Femur (tissue), 1 donor: ENCODE data around the gene RASAL2.
A peak's percentile ranks its signal among the peaks of the same experiment; 100 is the strongest.
"Not testable (repeated sequence)": the region's sequence is repeated elsewhere in the genome, so short reads cannot be mapped to it uniquely, and the experiment has no call there.

Source experiments
- DNase-seq: peaks from one replicate; pipeline ENCODE4 v3.0.0-alpha.2; 2017

The RASAL2 gene

GRCh38 chr1:178072326-178072725 is 21.6 kb upstream of the RASAL2 start:
- DNase-seq, result no peak

GRCh38 chr1:178075333-178075732 is 18.6 kb upstream of the RASAL2 start:
- DNase-seq, result no peak

- DNase-seq, result no peak
Measured at GRCh38 chr1:178076607-178077006, 17.3 kb upstream of the RASAL2 start.

GRCh38 chr1:178077917-178078316 is 16.0 kb upstream of the RASAL2 start:
- no peak for DNase-seq

GRCh38 chr1:178086294-178086693 is 7.6 kb upstream of the RASAL2 start:
- DNase-seq, result no peak

- DNase-seq, result no peak
Measured at GRCh38 chr1:178086766-178087165, 7.1 kb upstream of the RASAL2 start.

GRCh38 chr1:178088651-178089050 is 5.3 kb upstream of the RASAL2 start:
- no peak for DNase-seq

- not testable (repeated sequence) for DNase-seq
Measured at GRCh38 chr1:178091454-178091853, 2.5 kb upstream of the RASAL2 start.

GRCh38 chr1:178091986-178092745 is 1.7 kb upstream of the RASAL2 start:
- DNase-seq, result no peak

GRCh38 chr1:178092878-178093493 is 918 bp upstream of the RASAL2 start:
- DNase-seq, result peak; percentile 51

- peak; percentile 96 for DNase-seq
Measured at GRCh38 chr1:178093494-178093950, 382 bp upstream of the RASAL2 start.

GRCh38 chr1:178094739-178095645 is 1.1 kb downstream of the RASAL2 start:
- no peak for DNase-seq

GRCh38 chr1:178096421-178096820 is 2.5 kb downstream of the RASAL2 start:
- DNase-seq, result no peak

- DNase-seq, result no peak
Measured at GRCh38 chr1:178098262-178098661, 4.4 kb downstream of the RASAL2 start.

GRCh38 chr1:178101266-178101630 is 7.3 kb downstream of the RASAL2 start:
- no peak for DNase-seq

GRCh38 chr1:178101654-178102053 is 7.8 kb downstream of the RASAL2 start:
- DNase-seq, result no peak

GRCh38 chr1:178102218-178102617 is 8.3 kb downstream of the RASAL2 start:
- no peak for DNase-seq

- DNase-seq, result no peak
Measured at GRCh38 chr1:178107823-178108222, 13.9 kb downstream of the RASAL2 start.

- no peak for DNase-seq
Measured at GRCh38 chr1:178109348-178110143, 15.6 kb downstream of the RASAL2 start.

- DNase-seq, result no peak
Measured at GRCh38 chr1:178115260-178115659, 21.4 kb downstream of the RASAL2 start.

- no peak for DNase-seq
Measured at GRCh38 chr1:178118524-178118923, 24.6 kb downstream of the RASAL2 start.

- DNase-seq, result no peak
Measured at GRCh38 chr1:178119628-178120027, 25.7 kb downstream of the RASAL2 start.

GRCh38 chr1:178120088-178120487 is 26.2 kb downstream of the RASAL2 start:
- no peak for DNase-seq
